ENCODE data around the gene TMEM72. TPM values are rescaled to one million over a fixed set of nuclear protein-coding genes. Genes with fewer than 3 reads are reported as not detected.

TMEM72 gene
- polyA plus RNA-seq, 3 donors = not detected

- Histone ChIP-seq H3K27ac (ENCODE audit: low read depth in 1 of 2, low read length in 2 of 2) (peak overlapping the region in 1 of 2 donors; percentile 54), H4K20me1 (ENCODE audit: insufficient read depth, low read length) (peaks cover 100% of the 10 kb centered on the region), H3K4me1 (ENCODE audit: control insufficient read depth in 1 of 2, insufficient read depth in 2 of 2, low read length in 2 of 2) (peaks cover 4 to 14% of the 10 kb centered on the region in 2 donors), H3K9ac (ENCODE audit: insufficient read depth, low read length, poor library complexity, severe bottlenecking) (no peak overlapping the region), H3K27me3 (ENCODE audit: control insufficient read depth in 2 of 2, insufficient read depth in 2 of 2, low read length in 2 of 2) (no peaks in the 10 kb centered on the region), H2AFZ (ENCODE audit: insufficient read depth, low read depth, low read length, poor library complexity, severe bottlenecking) (no peak overlapping the region), H3K36me3 (replicated peaks in 1 of 2; ENCODE audit: control insufficient read depth in 1 of 2, insufficient read depth in 2 of 2, low read length in 2 of 2) (peaks cover 94 to 100% of the 10 kb centered on the region in 2 donors), H3K79me2 (ENCODE audit: insufficient read depth, low read length) (peaks cover 62% of the 10 kb centered on the region), H3K9me3 (replicated peaks in 1 of 2; ENCODE audit: control insufficient read depth in 1 of 2, insufficient read depth in 1 of 2, low read length in 2 of 2) (no peaks in the 10 kb centered on the region), H3K4me3 (replicated peaks in 1 of 3; ENCODE audit: low read depth in 2 of 3, low read length in 3 of 3) (no peak overlapping the region), H3K4me2 (replicated peaks; ENCODE audit: extremely low read depth, low read length, poor library complexity, severe bottlenecking) (no peak overlapping the region)
- no peak for TF ChIP-seq CTCF (IDR thresholded peaks at IDR 0.05)
- WGBS (ENCODE audit: insufficient coverage) = 94% methylated on average over 10 of the region's 11 CpGs
- H3K27me3 Mint-ChIP-seq (ENCODE audit: low read depth in 3 of 3) = no peaks in the 10 kb centered on the region
- H3K27ac Mint-ChIP-seq = peak overlapping the region in 5 of 7 donors; percentile 5 to 57 (median 30)
- H3K9me3 Mint-ChIP-seq = no peaks in the 10 kb centered on the region
- no peak overlapping the region for H3K4me3 Mint-ChIP-seq
- peaks cover 72 to 95% of the 10 kb centered on the region in 2 donors for H3K36me3 Mint-ChIP-seq
- intact Hi-C loops (cut with micrococcal nuclease) = no loop called here
- peaks cover 17% of the 10 kb centered on the region for H3K4me1 Mint-ChIP-seq
- DNase-seq = no peak
These were observed 70.3 kb downstream of the TMEM72 start for GRCh38 chr10:44981172-44982113.

- Histone ChIP-seq H3K27me3 (ENCODE audit: control insufficient read depth in 2 of 2, insufficient read depth in 2 of 2, low read length in 2 of 2) (no peaks in the 10 kb centered on the region), H3K27ac (ENCODE audit: low read depth in 1 of 2, low read length in 2 of 2) (peak overlapping the region in 1 of 2 donors; percentile 54), H3K9me3 (replicated peaks in 1 of 2; ENCODE audit: control insufficient read depth in 1 of 2, insufficient read depth in 1 of 2, low read length in 2 of 2) (no peaks in the 10 kb centered on the region), H2AFZ (ENCODE audit: insufficient read depth, low read depth, low read length, poor library complexity, severe bottlenecking) (no peak overlapping the region), H3K79me2 (ENCODE audit: insufficient read depth, low read length) (peaks cover 57% of the 10 kb centered on the region), H3K4me2 (replicated peaks; ENCODE audit: extremely low read depth, low read length, poor library complexity, severe bottlenecking) (no peak overlapping the region), H4K20me1 (ENCODE audit: insufficient read depth, low read length) (peaks cover 100% of the 10 kb centered on the region), H3K36me3 (replicated peaks in 1 of 2; ENCODE audit: control insufficient read depth in 1 of 2, insufficient read depth in 2 of 2, low read length in 2 of 2) (peaks cover 94 to 100% of the 10 kb centered on the region in 2 donors), H3K9ac (ENCODE audit: insufficient read depth, low read length, poor library complexity, severe bottlenecking) (no peak overlapping the region), H3K4me3 (replicated peaks in 1 of 3; ENCODE audit: low read depth in 2 of 3, low read length in 3 of 3) (no peak overlapping the region), H3K4me1 (ENCODE audit: control insufficient read depth in 1 of 2, insufficient read depth in 2 of 2, low read length in 2 of 2) (peaks cover 4 to 14% of the 10 kb centered on the region in 2 donors)
- intact Hi-C loops (cut with micrococcal nuclease) = no loop called here
- WGBS (ENCODE audit: insufficient coverage) = 86% methylated on average over 8 of the region's 9 CpGs
- DNase-seq = no peak
- Mint-ChIP-seq H3K9me3 (no peaks in the 10 kb centered on the region), H3K4me3 (no peak overlapping the region), H3K27ac (peak overlapping the region in 2 of 7 donors; percentile 54 to 57), H3K4me1 (peaks cover 15% of the 10 kb centered on the region), H3K27me3 (ENCODE audit: low read depth in 3 of 3) (no peaks in the 10 kb centered on the region), H3K36me3 (peaks cover 72 to 95% of the 10 kb centered on the region in 2 donors)
- no peak for TF ChIP-seq CTCF (IDR thresholded peaks at IDR 0.05)
These were observed 71.0 kb downstream of the TMEM72 start for GRCh38 chr10:44982114-44982460.

Measured in CD14-positive monocyte (primary cell).